HG02763 (cell line): ENCODE data around the gene CATSPERB.
"Not testable (repeated sequence)": the region's sequence is repeated elsewhere in the genome, so short reads cannot be mapped to it uniquely, and the experiment has no call there.

Experiments used
- ATAC-seq: cut with Tn5 transposase; IDR thresholded peaks from one replicate; pipeline ENCODE4 v1.9.1; 2021; ENCODE audit warnings: mild to moderate bottlenecking, moderate library complexity; ENCODE audit not compliant: unreplicated experiment

CATSPERB gene

DNA sequence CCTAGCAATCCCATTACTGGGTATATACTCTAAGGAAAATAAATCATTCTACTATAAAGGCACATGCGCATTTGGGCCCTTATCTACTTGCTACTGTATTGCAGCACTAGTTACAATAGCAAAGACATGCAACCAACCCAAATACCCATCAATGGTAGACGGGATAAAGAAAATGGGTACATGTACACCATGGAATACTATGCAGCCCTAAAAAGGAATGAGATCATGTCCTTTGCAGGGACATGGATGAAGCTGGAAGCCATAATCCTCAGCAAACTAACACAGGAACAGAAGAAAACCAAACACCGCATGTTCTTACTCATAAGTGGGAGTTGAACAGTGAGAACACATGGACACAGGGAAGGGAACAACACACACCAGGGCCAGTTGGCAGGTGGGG, 54.2 kb downstream of the CATSPERB start:
- ATAC-seq = not testable (repeated sequence)

DNA sequence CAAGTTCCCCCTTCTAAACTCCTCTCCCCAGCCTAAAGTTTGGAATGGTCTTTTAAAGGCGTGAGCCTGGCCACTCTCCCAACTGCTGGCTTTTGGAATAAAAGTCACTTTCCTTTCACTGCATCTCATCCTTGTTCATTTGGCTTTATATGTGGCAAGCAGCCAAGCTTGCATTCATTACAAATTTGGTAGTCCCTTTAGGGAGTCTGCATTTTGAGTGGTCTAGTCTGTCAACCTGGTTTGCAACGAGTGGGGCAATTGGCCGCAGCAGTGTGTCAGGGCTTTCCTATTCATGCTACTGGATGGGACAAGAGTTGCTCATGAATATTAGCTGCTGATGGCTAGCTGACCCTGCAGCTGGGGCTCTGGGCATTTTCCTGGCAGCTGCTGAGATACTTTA, 57.0 kb downstream of the CATSPERB start:
- no peak for ATAC-seq

DNA sequence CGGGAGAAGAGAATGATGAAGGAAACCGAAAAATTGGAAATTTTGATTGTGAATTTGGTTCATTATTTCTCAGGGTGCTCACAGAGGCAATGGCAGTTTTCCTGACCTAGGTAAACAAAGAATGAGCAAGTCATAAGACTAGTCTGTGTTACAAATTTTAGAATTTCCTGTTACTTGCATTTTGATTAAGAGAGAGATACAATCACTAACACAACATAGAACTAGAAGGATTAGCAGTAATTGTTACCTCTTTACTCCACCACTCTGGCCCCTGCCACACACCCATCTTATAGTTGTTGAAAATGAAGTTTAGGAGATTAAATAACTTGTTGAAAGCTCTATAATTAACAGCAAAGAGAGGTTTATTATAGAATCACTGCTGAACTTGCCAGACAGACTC, 62.0 kb downstream of the CATSPERB start:
- no peak for ATAC-seq

DNA sequence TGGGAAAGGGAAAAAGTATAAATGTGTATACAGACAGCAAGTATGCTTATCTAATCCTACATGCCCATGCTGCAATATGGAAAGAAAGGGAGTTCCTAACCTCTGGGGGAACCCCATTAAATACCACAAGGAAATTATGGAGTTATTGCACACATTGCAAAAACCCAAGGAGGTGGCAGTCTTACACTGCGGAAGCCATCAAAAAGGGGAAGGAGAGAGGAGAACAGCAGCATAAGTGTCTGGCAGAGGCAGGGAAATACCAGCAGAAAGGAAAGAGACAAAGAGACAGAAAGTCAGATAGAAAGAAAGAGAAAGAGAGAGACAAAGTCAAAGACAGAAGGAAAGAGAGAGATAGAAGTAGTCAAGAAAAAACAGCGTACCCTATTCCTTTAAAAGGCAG, 64.8 kb downstream of the CATSPERB start:
- not testable (repeated sequence) for ATAC-seq

DNA sequence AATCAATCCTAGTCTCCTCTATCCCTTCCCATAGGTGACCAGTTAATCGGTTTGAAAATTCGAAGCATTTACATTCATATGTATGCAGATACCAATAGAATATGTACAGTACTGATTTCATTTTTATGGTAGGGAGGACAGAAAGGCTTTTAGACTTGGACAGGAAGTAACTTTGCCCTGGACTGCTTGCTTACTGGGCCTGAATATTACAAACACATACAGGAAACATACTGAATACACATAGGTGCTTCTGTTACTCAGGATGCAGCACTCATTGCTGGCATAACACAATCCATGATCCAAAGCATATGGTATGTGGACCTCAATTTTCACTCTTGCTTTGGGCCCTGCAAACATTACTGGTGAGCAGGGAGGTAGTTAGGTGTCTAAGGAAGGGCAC, 71.1 kb downstream of the CATSPERB start:
- ATAC-seq = no peak

DNA sequence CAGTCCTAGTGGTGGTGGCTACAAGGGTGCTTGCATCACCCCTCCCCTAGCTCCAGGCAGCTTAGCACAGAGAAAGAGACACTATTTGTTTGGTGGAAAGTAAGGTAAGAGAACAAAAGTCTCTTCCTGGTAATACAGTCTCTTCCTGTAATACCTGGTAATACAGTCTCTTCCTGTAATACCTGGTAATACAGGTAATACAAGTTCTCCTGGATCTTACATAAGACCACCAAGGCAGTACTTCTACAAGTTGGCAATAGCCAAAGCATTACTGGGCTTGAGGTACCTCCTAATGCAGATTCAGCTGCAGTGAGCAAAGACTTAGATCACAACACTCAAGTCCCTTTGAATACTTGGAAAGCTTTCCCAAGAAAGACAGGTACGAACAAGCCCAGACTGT, 77.0 kb downstream of the CATSPERB start:
- no peak for ATAC-seq

DNA sequence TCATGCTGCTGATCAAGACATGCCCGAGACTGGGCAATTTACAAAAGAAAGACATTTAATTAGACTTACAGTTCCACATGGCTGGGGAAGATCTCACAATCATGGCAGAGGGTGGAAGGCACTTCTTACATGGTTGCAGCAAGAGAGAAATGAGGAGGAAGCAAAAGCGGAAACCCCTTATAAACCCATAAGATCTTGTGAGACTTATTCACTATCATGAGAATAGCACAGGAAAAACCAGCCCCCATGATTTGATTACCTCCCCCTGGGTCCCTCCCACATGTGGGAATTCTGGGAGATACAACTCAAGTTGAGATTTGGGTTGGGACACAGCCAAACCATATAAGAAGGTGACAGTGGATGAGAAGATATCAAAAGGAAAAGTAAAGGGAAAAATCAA, 78.4 kb downstream of the CATSPERB start:
- ATAC-seq = no peak

DNA sequence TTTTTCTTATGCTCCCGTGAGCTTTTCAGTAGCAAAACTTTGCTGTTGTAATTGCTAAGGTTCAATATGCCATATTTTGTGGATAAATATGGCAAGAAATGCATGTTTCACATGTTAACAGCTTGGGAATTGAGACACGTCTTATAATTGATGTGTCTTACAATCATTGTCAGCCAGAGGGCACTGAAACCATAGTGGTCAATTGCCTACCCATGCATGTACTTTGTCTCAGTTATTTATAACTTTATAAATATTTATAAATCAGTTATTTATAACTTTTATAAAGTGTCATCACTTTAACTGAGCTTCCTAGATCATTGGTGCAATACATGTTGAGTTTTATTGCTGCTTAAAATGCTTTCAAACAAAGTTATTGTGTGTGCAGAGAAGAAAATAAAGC, 82.0 kb downstream of the CATSPERB start:
- no peak for ATAC-seq

DNA sequence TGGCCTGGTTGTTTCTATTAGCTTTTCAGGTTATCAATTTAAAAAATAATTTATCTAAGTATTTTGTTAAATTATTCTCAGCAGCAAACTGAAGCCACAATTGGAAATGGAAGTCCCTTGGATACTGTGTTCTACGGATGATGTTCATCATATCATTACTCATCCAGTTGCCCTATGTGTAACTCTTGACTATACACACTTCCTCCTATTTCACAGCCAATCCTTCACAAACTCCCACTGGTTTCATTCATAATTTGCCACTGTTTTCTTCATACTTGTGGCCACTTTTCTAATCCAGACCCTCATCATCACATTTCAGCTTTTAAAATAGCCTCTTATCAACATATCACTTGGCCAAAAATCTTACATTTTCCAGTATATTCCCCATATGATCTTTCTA, 84.0 kb downstream of the CATSPERB start:
- no peak for ATAC-seq

DNA sequence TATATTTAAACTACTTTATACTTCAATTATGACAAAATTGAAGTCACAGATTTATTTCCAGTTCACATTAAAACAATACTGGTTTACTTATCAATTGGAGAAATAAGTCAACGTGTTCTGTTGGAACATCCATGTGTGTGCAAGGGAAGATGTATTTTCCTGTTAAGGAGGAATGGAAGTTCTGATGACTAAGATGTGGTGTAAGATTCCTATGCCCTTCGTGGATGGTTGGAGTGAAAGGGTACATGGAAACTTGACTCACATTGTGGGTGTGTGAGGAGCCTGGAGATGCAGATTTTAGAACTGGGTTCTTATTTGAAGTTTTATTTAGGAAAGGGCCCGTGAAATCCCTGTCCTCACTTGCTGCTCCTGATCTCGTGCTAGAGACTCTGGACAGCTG, 95.3 kb downstream of the CATSPERB start:
- ATAC-seq = no peak

DNA sequence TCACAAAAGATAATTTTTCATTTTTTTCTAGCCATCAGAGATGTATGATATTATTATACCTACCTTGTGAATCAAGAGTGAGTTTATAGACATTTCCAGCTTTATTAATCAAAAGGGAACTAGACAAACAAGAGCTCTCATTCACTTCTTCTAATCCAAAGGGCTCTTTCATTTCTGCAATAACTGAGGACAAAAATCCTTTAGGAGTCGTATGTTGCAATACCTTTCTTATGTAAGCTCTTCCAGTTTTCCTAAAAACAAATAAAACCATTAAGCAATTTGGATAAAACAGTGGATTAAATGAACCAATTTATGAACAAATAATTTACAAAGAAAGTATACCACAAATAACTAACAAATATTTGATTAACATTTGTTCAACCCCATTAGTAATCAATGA, 107.1 kb downstream of the CATSPERB start:
- no peak for ATAC-seq

DNA sequence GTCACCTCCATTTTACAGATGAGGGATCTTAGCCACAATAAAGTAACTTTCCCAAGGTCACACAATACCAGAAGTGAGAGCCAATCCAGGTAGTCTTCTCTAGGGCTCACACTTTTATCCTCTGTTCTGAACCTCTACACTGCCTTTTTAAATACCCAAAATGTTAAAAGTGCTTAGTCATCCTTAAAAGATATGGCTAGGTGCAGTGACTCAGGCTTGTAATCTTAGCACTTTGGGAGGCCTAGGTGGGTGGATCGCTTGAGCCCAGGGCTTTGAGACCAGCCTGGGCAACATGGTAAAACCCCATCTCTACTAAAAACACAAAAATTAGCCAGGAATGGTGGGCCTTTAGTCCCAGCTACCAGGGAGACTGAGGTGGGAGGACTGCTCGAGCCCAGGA, 117.7 kb downstream of the CATSPERB start:
- ATAC-seq = no peak

DNA sequence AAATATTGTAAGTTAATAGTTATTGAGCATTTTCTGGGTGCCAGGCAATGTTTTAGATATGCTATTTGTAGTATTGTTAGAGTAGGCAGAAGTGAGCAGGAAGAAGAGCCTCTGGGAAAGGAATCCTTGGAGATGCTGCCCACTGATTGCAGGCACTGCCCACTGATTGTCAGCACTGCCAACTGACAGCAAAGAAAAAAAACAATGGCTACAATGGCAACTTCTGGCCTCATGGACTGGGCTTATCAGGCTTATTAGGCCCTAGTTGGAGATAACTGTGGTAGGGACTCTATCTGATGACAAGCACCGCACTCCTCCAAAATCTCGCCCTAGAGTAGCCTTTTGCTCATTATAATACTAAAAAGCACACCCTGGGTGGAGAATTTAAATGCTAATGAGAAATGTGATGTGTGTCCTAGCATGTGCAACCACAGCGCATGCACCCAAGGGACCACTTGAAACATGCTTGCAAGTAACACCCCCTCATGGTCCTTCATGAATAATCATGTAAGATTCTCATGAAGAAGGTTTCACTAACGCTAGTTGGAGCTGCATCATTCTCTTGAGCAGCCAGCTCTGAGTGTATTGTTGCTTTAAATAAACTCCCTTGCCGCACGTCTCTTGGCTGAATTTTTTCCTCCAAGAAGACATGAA, 118.3 kb downstream of the CATSPERB start:
- ATAC-seq = no peak

DNA sequence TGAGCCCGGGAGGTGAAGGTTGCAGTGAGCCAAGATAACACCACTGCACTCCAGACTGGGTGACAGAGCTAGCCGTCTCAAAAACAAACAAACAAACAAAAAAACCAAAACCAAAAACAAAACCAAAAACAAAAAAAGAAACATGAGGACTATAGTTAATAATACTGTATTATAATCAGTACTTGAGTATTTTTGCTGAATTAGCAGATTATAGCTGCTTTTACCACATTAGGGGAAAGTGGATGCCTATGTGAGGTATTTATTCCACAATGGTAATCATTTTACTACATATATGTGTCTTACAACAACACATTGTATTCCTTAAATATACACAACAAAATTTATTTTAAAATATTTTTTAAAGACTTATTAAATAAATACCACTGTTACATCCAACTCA, 120.4 kb downstream of the CATSPERB start:
- no peak for ATAC-seq

DNA sequence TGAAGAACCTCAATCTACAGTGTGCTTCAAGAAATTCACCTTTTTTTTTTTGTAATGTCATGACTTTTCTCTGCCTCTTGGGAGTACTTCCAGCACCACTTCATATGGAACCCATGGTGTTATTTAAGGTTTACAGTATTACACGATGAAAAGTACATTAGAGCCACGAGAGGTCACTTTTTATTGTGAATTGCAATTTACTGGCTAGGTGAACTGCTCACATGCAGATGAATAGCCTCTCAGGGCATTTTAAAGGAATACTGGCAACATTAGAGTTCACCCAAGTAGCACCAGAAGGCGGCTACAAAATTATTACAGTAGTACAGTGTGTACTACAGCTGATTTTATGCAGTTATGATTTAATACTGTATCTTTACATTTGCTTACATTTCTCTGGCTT, 122.7 kb downstream of the CATSPERB start:
- no peak for ATAC-seq

DNA sequence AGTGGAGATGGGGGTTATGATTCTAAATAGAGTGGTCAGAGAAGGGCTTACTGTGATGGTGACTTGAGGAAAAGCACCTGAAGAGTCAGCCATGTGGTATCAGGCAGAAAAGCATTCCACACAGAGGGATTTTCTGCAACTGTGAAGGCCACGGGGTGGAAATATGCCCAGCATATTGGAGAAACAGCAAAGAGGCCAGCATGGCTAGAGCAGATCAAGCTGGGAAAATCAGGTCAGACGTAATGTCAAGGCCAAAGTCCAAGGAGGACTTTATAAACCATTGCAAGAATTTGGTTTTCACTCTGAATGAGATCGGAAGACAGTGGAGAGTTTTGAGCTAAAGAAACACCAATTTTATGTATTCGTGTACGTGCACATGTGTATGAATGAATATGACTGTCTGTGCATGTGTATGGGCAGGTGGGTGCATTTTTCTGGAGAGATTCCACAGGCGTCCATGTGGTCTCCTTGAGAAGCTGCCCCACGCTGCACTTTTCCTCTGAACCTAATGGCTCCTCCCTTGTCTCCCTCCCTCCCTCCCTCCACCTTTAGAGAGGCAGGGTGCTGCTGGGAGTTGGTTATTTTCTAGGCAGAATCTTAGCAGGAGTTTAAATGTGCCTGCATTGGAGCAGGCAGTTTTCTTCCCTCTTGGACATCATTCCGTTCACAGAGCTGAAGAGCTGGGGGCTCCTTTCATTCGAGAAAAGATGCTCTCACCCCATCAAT, 124.4 kb downstream of the CATSPERB start:
- no peak for ATAC-seq

DNA sequence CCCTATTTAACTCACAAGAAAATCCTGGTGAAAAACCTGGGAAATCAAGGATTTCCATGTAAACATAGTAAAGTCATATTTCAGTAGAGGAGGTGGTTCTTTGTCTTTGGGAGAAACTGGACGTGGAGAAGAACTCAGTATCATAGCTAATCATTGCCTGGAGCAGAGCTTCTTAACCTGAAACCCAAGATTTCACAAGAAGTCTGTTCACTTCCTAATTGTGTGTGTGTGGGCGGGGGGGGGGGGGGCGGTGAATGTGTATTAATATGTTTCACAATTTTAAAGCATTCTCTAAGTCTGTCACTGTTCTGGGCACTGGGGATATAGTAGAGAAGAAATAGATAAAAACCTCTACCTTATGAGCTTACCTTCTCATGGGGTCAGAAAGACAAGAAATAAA, 125.0 kb downstream of the CATSPERB start:
- no peak for ATAC-seq

DNA sequence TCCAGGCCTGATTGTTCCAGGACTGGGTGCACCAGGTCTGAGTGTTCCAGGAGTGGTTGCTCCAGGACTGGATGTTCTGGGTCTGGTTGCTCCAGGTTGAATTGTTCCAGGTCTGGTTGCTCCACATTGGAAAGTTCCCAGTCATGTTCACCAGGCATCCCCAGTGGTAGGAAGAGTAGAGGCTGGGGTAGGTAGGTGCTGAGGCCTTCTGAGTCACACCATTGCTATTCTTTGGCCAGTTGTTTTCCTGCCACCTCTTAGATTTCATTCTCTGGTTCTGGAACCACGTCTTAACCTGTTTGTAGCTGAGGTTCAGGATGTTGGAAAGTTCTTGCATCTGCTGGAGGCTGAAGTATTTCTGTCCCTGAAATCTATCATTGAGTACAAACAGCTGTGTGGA, 127.3 kb downstream of the CATSPERB start:
- not testable (repeated sequence) for ATAC-seq

DNA sequence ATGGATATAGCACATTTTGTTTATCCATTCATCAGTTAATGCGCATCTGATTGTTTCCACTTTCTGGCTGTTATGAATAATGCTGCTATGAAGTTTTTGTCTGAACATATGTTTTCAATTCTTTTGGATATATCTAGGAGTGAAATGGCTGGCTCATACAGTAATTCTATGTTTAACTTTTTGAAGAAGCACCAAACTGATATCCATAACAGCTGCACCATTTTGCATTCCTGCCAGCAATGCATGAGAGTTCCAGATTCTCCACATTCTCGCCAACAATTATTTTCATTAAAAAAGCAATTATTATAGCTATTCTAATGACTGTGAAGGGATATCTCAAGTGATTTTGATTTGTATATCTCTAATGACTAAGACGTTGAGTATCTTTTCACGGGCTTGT, 131.9 kb downstream of the CATSPERB start:
- ATAC-seq = no peak

DNA sequence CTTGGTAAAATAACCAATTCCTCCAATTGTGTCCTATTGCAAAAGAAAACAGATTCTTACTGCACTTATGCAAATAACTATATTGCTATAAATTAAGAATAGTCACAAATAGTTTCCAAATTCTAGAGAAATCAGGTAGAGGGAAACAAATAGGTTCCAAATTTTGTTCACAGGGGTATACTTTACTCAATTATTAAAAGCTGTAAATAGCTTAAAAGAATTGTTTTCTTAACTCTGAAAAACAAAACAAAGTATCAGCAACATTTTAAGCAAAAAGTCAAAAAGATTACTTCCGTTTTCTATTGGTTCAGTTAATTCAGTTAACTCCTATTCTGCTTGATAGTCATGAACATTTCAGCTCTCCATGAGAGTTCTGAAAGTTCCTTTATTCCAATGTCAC, 136.2 kb downstream of the CATSPERB start:
- no peak for ATAC-seq

DNA sequence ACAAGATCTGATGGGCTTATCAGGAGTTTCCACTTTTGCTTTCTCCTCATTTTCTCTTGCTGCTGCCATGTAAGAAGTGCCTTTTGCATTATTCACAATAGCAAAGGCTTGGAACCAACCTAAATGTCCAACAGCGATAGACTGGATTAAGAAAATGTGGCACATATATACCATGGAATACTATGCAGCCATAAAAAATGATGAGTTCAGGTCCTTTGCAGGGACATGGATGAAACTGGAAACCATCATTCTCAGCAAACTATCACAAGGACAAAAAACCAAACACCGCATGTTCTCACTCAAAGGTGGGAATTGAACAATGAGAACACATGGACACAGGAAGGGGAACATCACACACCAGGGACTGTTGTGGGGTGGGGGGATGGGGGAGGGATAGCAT, 137.9 kb downstream of the CATSPERB start:
- ATAC-seq = not testable (repeated sequence)

DNA sequence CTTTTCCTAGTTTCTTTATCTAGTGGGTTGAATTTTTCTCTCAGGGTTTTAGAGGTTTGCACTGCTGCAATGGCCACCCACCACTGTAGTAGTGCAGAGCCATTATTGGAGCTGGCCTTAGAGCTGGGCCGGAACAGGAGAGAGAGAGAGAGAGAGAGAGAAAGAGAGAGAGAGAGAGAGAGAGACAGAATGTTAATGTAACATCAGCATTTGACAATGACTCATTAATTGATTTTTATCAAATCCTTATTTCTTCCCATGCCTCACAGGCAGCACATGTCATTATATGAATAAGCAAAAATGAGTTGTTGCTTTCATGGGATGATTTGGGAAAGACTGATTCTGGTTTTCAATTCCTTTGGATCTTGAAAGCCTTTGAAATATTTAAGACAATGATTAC, 145.5 kb downstream of the CATSPERB start:
- no peak for ATAC-seq

DNA sequence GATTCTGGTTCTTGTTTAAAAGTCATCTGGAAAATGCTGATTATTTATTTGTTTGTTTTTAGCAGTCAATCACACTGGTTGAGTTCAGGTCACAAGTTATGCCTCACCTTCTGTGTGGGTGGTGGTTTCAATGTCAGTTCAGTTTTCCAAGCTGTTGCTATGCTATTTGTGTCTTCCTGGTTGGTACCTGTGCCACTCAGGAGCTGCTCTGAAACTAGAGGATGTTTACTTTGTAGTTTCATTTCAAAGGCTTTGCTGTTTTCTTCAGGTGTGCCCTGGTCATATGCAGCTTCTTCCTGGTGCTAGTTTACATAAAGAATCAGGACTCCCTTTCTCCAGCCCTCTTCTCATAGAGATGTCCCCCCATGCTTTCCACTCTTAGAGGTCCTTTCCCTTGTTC, 146.0 kb downstream of the CATSPERB start:
- ATAC-seq = no peak
